H9 (cell line): Measurements from ENCODE around the gene ODF2. TPM values are rescaled to one million over a fixed set of nuclear protein-coding genes. Genes with fewer than 3 reads are reported as not detected.
"Not testable (repeated sequence)": the region's sequence is repeated elsewhere in the genome, so short reads cannot be mapped to it uniquely, and the experiment has no call there.

Source experiments
- DNase-seq: peaks from one replicate; pipeline ENCODE4 v3.0.0-alpha.2; 2017
- H2AFZ ChIP-seq: one replicate; pipeline ENCODE4 v1.6.1; 2013; ENCODE audit warnings: mild to moderate bottlenecking, low read length, control low read depth, moderate library complexity
- H2AK5ac ChIP-seq: 2 replicates; pipeline ENCODE4 v1.6.1; 2013; ENCODE audit warnings: low read length, control low read depth, mixed read lengths; ENCODE audit not compliant: insufficient read length
- H2BK120ac ChIP-seq: one replicate; pipeline ENCODE4 v1.6.1; 2013; ENCODE audit warnings: low read depth, mild to moderate bottlenecking, low read length, control low read depth, inconsistent platforms; ENCODE audit not compliant: poor library complexity, severe bottlenecking
- H2BK12ac ChIP-seq: 2 replicates; pipeline ENCODE4 v1.6.1; 2013; ENCODE audit warnings: low read length, control low read depth, mixed read lengths, low read depth; ENCODE audit not compliant: insufficient read length
- H2BK15ac ChIP-seq: 2 replicates; pipeline ENCODE4 v1.6.1; 2013; ENCODE audit warnings: low read depth, low read length, control low read depth
- H2BK20ac ChIP-seq: one replicate; pipeline ENCODE4 v1.6.1; 2013; ENCODE audit warnings: low read depth, mild to moderate bottlenecking, low read length, control low read depth, inconsistent platforms; ENCODE audit not compliant: poor library complexity, severe bottlenecking
- H2BK5ac ChIP-seq: 2 replicates; pipeline ENCODE4 v1.6.1; 2013; ENCODE audit warnings: low read length, control low read depth, mixed read lengths; ENCODE audit not compliant: insufficient read length
- H3K14ac ChIP-seq: 2 replicates; pipeline ENCODE4 v1.6.1; 2013; ENCODE audit warnings: low read length, control low read depth; ENCODE audit not compliant: insufficient read depth
- H3K18ac ChIP-seq: 2 replicates; pipeline ENCODE4 v1.6.1; 2013; ENCODE audit warnings: low read depth, mild to moderate bottlenecking, mixed read lengths, low read length, control low read depth; ENCODE audit not compliant: insufficient read length
- H3K23ac ChIP-seq: 2 replicates; pipeline ENCODE4 v1.6.1; 2013; ENCODE audit warnings: low read length, control low read depth, mixed read lengths, low read depth; ENCODE audit not compliant: insufficient read length
- H3K23me2 ChIP-seq: 2 replicates; pipeline ENCODE4 v1.6.1; 2013; ENCODE audit warnings: low read depth, mild to moderate bottlenecking, mixed read lengths, low read length, control low read depth; ENCODE audit not compliant: insufficient read length, poor library complexity, severe bottlenecking
- H3K27ac ChIP-seq: 2 replicates; pipeline ENCODE4 v1.5.1; 2013; ENCODE audit warnings: low read length, control low read depth, mixed read lengths, low read depth; ENCODE audit not compliant: insufficient read length
- H3K27me3 ChIP-seq: 2 replicates; pipeline ENCODE4 v1.6.1; 2013; ENCODE audit warnings: low read length, control low read depth, inconsistent platforms; ENCODE audit not compliant: insufficient read depth
- H3K4ac ChIP-seq: 2 replicates; pipeline ENCODE4 v1.6.1; 2013; ENCODE audit warnings: low read depth, mild to moderate bottlenecking, control low read depth, inconsistent platforms, low read length, moderate library complexity
- H3K4me1 ChIP-seq: 2 replicates; pipeline ENCODE4 v1.6.1; 2013; ENCODE audit warnings: low read length, control low read depth, inconsistent platforms; ENCODE audit not compliant: insufficient read depth
- H3K4me2 ChIP-seq: 2 replicates; pipeline ENCODE4 v1.6.1; 2013; ENCODE audit warnings: low read length, control low read depth, mixed read lengths; ENCODE audit not compliant: insufficient read length, insufficient read depth
- H3K56ac ChIP-seq: 2 replicates; pipeline ENCODE4 v1.6.1; 2013; ENCODE audit warnings: low read depth, mild to moderate bottlenecking, mixed read lengths, low read length, control low read depth; ENCODE audit not compliant: insufficient read length
- H3K79me1 ChIP-seq: 2 replicates; pipeline ENCODE4 v1.6.1; 2013; ENCODE audit warnings: low read depth, mild to moderate bottlenecking, moderate library complexity, low read length, control low read depth, inconsistent platforms; ENCODE audit not compliant: insufficient read depth, poor library complexity, severe bottlenecking
- H3K79me2 ChIP-seq: 2 replicates; pipeline ENCODE4 v1.6.1; 2013; ENCODE audit warnings: low read length, control low read depth, inconsistent platforms; ENCODE audit not compliant: insufficient read depth
- H3K9ac ChIP-seq: 2 replicates; pipeline ENCODE4 v1.6.1; 2013; ENCODE audit warnings: low read length, control low read depth, mixed read lengths; ENCODE audit not compliant: insufficient read length; ENCODE audit errors: extremely low read depth
- H3K9me3 ChIP-seq: one replicate; pipeline ENCODE4 v1.6.1; 2013; ENCODE audit warnings: low read depth, low read length, inconsistent platforms; ENCODE audit not compliant: control insufficient read depth
- H3T11ph ChIP-seq: one replicate; pipeline ENCODE4 v1.6.1; 2013; ENCODE audit warnings: mild to moderate bottlenecking, low read length, control low read depth, inconsistent platforms
- H4K20me1 ChIP-seq: one replicate; pipeline ENCODE4 v1.6.1; 2013; ENCODE audit not compliant: control insufficient read depth, insufficient read length, insufficient read depth
- H4K5ac ChIP-seq: 2 replicates; pipeline ENCODE4 v1.6.1; 2013; ENCODE audit warnings: low read depth, mild to moderate bottlenecking, mixed read lengths, low read length, control low read depth; ENCODE audit not compliant: insufficient read length
- H4K8ac ChIP-seq: replicated peaks from 2 replicates; pipeline ENCODE4 v1.6.1; 2013; ENCODE audit warnings: low read length, control low read depth, mixed read lengths, low read depth; ENCODE audit not compliant: insufficient read length
- H4K91ac ChIP-seq: 2 replicates; pipeline ENCODE4 v1.6.1; 2013; ENCODE audit warnings: low read depth, mild to moderate bottlenecking, moderate library complexity, mixed read lengths, low read length, control low read depth; ENCODE audit not compliant: insufficient read length
- H3K27ac Mint-ChIP-seq, 3 experiments: 2 replicates in 2 of 3; 3 replicates in 1 of 3; pipeline ENCODE4 v1.8.0; 2020 to 2021; ENCODE audit warnings: mixed read lengths in 3 of 3, mild to moderate bottlenecking in 1 of 3, moderate library complexity in 1 of 3
- H3K27me3 Mint-ChIP-seq: 2 replicates; pipeline ENCODE4 v1.8.0; 2021; ENCODE audit warnings: low read depth, mild to moderate bottlenecking, moderate library complexity, mixed read lengths
- H3K36me3 Mint-ChIP-seq, 3 experiments: 2 replicates in 2 of 3; 3 replicates in 1 of 3; pipeline ENCODE4 v1.8.0; 2020 to 2021; ENCODE audit warnings: low read depth in 3 of 3, mixed read lengths in 3 of 3; ENCODE audit not compliant: insufficient read depth in 1 of 3
- H3K4me1 Mint-ChIP-seq, 2 experiments: 2 replicates each; pipeline ENCODE4 v1.8.0; 2020; ENCODE audit warnings: mixed read lengths in 2 of 2
- H3K4me3 Mint-ChIP-seq, 2 experiments: 2 replicates in 1 of 2; 3 replicates in 1 of 2; pipeline ENCODE4 v1.8.0; 2020 to 2021; ENCODE audit warnings: mild to moderate bottlenecking in 2 of 2, mixed read lengths in 2 of 2, moderate library complexity in 1 of 2
- H3K9me3 Mint-ChIP-seq, 2 experiments: 2 replicates in 1 of 2; 3 replicates in 1 of 2; pipeline ENCODE4 v1.8.0; 2020; ENCODE audit warnings: mild to moderate bottlenecking in 2 of 2, mixed read lengths in 2 of 2, moderate library complexity in 1 of 2
- WGBS: extraction: QIAGEN DNeasy Blood & Tissue Kit; methylation state at CpG from one replicate; pipeline ENCODE4 v1.1.7; 2013; ENCODE audit warnings: missing lambda C conversion rate, low lambda C conversion rate, mixed read lengths; ENCODE audit not compliant: insufficient read length; ENCODE audit errors: extremely low coverage; 5-methylcytosine and 5-hydroxymethylcytosine counted together
- total RNA-seq: library from RNA; stranded (reverse); gene quantifications from 2 replicates; pipeline ENCODE4 v1.2.1, GENCODE V29; 2021
- TF ChIP-seq, protein P1 (sequence below): fragments of 200-600 bp; sonication (generic); conservative IDR thresholded peaks from 3 replicates; pipeline ENCODE4 v1.8.0; 2021; ENCODE audit warnings: antibody characterized with exemption, mild to moderate bottlenecking

ODF2 gene
- total RNA-seq, 1 experiment from 2014 or later, result 16.7 TPM

DNA sequence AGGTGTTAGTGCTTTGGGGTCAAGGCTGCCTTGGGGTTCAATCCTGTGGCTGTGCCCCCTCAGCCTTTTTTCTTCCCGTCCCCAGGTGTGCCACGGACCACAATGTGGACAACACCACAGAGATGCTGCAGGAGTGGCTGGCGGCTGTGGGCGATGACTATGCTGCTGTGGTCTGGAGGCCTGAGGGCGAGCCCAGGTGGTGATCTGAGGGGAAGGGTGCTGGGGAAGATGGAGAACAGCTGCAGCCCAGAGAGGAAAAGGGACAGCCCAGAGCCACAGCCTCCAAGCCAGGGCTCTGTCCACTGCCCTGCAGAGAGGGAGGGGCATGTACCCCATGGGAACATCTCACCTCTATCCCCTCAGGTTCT, 33.0 kb upstream of the ODF2 start:
- Mint-ChIP-seq H3K9me3 (no peaks in the 10 kb centered on the region), H3K27me3 (peaks cover 65% of the 10 kb centered on the region), H3K4me1 (peaks cover 5 to 11% of the 10 kb centered on the region in 2 experiments; a peak in 2 of 4 replicates), H3K27ac (no peak overlapping the region), H3K4me3 (peak overlapping the region in 1 of 2 experiments; percentile 10; a peak in 2 of 5 replicates), H3K36me3 (no peaks in the 10 kb centered on the region)
- no peak overlapping the region for H2BK5ac ChIP-seq
- H2AFZ ChIP-seq, result no peak overlapping the region
- no peaks in the 10 kb centered on the region for H3K9me3 ChIP-seq
- peaks cover 13% of the 10 kb centered on the region; the same call in 1 of the 2 replicates for H3K27me3 ChIP-seq
- H3K4ac ChIP-seq, result no peak overlapping the region
- WGBS, result no CpG with 5 or more reads among the region's 5 CpGs
- H3K4me1 ChIP-seq, result no peaks in the 10 kb centered on the region
- H3K14ac ChIP-seq, result no peak overlapping the region
- no peak overlapping the region for H4K91ac ChIP-seq
- no peak for DNase-seq
- H2BK120ac ChIP-seq, result no peak overlapping the region
- H3K9ac ChIP-seq, result no peak overlapping the region
- no peak overlapping the region for H3T11ph ChIP-seq
- no peak overlapping the region for H4K8ac ChIP-seq
- no peaks in the 10 kb centered on the region for H4K20me1 ChIP-seq
- H2AK5ac ChIP-seq, result no peak overlapping the region
- peaks cover 9% of the 10 kb centered on the region for H3K23me2 ChIP-seq
- H3K79me1 ChIP-seq, result no peaks in the 10 kb centered on the region
- TF ChIP-seq, protein P1, sequence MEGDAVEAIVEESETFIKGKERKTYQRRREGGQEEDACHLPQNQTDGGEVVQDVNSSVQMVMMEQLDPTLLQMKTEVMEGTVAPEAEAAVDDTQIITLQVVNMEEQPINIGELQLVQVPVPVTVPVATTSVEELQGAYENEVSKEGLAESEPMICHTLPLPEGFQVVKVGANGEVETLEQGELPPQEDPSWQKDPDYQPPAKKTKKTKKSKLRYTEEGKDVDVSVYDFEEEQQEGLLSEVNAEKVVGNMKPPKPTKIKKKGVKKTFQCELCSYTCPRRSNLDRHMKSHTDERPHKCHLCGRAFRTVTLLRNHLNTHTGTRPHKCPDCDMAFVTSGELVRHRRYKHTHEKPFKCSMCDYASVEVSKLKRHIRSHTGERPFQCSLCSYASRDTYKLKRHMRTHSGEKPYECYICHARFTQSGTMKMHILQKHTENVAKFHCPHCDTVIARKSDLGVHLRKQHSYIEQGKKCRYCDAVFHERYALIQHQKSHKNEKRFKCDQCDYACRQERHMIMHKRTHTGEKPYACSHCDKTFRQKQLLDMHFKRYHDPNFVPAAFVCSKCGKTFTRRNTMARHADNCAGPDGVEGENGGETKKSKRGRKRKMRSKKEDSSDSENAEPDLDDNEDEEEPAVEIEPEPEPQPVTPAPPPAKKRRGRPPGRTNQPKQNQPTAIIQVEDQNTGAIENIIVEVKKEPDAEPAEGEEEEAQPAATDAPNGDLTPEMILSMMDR, result no peak
- H4K5ac ChIP-seq, result no peak overlapping the region
- H3K27ac ChIP-seq, result no peak overlapping the region
- H3K23ac ChIP-seq, result no peak overlapping the region
- no peak overlapping the region for H2BK15ac ChIP-seq
- H3K18ac ChIP-seq, result no peak overlapping the region
- H2BK20ac ChIP-seq, result no peak overlapping the region
- H3K79me2 ChIP-seq, result no peaks in the 10 kb centered on the region
- no peak overlapping the region for H2BK12ac ChIP-seq
- no peak overlapping the region for H3K56ac ChIP-seq
- H3K4me2 ChIP-seq, result no peak overlapping the region

GRCh38 chr9:128423356-128423755, 32.5 kb upstream of the ODF2 start:
- H2AK5ac ChIP-seq, H4K5ac ChIP-seq, H3K4me1 ChIP-seq, H3K4me2 ChIP-seq, H3K27ac ChIP-seq, H3K4me3 Mint-ChIP-seq, DNase-seq, H3K18ac ChIP-seq, H2BK15ac ChIP-seq, H2BK120ac ChIP-seq, H3K9me3 ChIP-seq, H3K23me2 ChIP-seq, H2BK5ac ChIP-seq, H3K79me2 ChIP-seq, H3K23ac ChIP-seq, H4K8ac ChIP-seq, H4K20me1 ChIP-seq, H4K91ac ChIP-seq, H3K9me3 Mint-ChIP-seq, H3K4ac ChIP-seq, H3K9ac ChIP-seq, H3K56ac ChIP-seq, H3K79me1 ChIP-seq, H3K14ac ChIP-seq, H2BK20ac ChIP-seq, H2BK12ac ChIP-seq, H3K27ac Mint-ChIP-seq, H3K36me3 Mint-ChIP-seq, H3T11ph ChIP-seq, H2AFZ ChIP-seq: not testable (repeated sequence)
- Mint-ChIP-seq H3K4me1 (peaks cover 5 to 11% of the 10 kb centered on the region in 2 experiments; a peak in 2 of 4 replicates), H3K27me3 (peaks cover 60% of the 10 kb centered on the region)
- H3K27me3 ChIP-seq, result peaks cover 13% of the 10 kb centered on the region; the same call in 1 of the 2 replicates
- no CpG with 5 or more reads among the region's 6 CpGs for whole genome bisulfite sequencing
